GM12873 (cell line): ENCODE data around the gene GRAMD2B.

ENCODE experiments used
- CTCF ChIP-seq: IDR thresholded peaks from 2 replicates; pipeline ENCODE4 v1.5.1; 2012; ENCODE audit warnings: low read depth, mild to moderate bottlenecking, moderate library complexity, low read length, control low read depth; ENCODE audit not compliant: insufficient read depth; ENCODE audit errors: missing control alignments

GRAMD2B gene

GRCh38 chr5:126398791-126399190, 24.4 kb upstream of the GRAMD2B start:
- TF ChIP-seq CTCF = no peak

GRCh38 chr5:126400621-126401251, 22.5 kb upstream of the GRAMD2B start:
- TF ChIP-seq CTCF = no peak

- TF ChIP-seq CTCF = no peak
Measured at GRCh38 chr5:126402621-126403555, 20.3 kb upstream of the GRAMD2B start.

GRCh38 chr5:126403876-126404275, 19.3 kb upstream of the GRAMD2B start:
- TF ChIP-seq CTCF = no peak

- no peak for TF ChIP-seq CTCF
Measured at GRCh38 chr5:126410623-126411022, 12.6 kb upstream of the GRAMD2B start.

GRCh38 chr5:126413856-126414255, 9.4 kb upstream of the GRAMD2B start:
- no peak for TF ChIP-seq CTCF

- no peak for TF ChIP-seq CTCF
Measured at GRCh38 chr5:126414874-126415502, 8.2 kb upstream of the GRAMD2B start.
